ENCODE data around the gene VEGFA.
"Not testable (repeated sequence)": the region's sequence is repeated elsewhere in the genome, so short reads cannot be mapped to it uniquely, and the experiment has no call there.

Gene VEGFA

DNA sequence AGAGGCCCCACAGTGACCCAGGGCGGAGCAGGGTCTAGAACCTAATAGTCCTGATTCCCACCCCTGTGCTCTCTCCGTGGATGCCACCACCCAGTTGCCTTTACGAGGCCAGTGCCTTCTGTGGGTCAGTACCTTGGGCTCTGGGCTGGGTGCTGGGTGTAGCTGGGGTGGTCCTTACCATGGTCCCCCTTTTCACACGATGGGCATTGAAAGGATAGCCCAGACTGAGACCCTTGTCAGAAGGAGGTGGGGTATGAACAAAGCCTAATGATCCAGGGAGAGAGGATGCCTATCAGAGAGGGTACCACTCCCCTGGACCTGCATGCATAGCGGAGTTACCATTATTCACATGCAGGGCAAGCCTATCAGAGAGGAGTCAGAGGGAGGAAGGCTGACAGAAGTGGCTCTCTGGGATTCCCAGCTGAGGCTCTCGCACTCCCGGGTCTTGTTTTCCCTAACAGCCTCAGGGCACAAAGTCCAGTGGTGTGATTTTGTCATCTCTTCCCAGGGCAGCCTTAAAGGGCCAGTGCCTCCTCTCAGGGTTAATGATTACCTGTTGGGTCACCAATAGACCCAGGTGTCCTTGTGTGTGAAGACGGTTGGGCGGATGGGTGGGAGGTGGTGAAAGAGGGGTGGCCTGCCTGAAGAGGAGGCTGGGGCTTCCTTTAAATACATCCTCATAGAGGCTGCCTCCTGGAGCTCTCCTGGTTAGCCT is 36.2 kb downstream of the VEGFA start:
- DNase-seq, result no peak

DNA sequence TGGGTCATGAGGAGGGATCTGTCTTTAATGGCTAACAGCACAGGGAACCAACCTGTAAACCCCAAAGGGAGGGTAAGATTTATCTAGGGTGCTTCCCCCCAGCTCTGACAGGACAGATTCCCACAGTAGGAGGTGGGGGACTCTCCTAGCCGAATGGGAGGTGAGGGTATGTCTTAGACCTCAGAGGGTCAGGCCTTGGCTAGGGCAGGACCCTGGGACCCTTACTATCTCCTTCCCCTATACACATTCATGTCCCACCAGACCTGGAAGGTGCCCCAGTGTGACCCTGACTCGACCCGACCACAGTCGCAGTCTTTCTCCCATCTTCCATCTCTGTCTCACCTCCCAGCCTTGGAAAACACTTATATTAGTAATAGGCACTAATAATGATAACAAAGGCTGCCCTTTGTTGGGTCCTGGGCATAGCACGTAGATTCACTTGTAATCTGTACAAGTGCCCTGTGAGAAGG is 36.8 kb downstream of the VEGFA start:
- DNase-seq, result no peak

DNA sequence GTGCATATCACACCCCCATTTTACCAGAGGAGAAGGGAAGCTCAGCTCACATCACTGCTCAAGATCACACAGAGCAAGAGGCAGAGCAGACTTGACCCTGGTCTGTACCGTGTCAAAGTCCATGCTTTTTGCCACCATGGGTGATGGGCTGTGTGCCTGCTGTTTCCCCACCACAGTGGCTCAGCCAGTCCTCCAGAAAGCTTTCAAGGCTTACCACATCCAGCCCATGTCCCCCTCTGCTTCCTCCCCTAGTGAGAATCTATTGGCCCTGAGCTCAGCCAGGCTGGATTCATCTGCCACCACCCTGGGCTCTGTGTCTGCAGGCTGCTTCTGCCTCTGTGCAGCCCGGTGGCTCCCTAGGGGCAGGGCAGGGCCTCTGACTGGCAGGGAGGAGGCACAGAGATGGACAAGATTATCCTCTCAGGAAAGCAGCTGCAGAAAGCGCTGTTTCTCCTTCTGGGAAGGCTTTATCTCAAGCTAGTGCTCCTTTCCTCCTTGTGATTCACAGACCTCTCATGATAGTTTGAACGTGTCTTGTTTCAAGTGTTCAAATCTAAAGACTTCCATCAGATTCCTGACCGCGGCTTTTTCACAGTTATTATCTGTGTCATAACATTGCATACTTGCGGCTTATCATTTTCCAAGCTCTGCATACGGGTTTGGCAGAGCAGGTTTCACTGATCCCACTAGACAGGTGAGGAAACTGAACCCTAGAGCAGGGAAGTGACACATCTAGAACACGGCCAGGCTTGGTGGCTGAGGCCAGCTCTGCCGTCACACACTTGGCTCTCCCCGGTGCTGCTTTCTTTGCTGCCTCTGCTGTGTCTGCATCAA is 37.4 kb downstream of the VEGFA start:
- DNase-seq, result no peak

DNA sequence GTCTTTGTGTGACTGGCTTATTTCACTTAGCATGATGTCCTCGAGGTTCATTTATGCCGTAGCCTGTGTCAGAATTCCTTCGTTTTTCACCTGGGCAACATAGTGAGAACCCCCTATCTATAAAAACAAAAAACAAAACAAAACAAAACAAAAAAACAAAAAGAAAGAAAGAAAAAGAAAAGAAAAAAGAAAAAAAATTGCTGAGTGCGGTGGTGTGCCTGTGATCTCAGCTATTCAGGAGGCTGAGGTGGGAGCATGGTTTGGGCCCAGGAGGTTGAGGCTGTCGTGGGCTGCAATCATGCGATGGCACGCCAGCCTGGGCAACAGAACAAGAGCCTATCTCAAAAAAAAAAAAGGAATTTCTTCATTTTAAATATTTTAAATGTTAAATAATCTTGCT is 38.4 kb downstream of the VEGFA start:
- DNase-seq, result no peak

DNA sequence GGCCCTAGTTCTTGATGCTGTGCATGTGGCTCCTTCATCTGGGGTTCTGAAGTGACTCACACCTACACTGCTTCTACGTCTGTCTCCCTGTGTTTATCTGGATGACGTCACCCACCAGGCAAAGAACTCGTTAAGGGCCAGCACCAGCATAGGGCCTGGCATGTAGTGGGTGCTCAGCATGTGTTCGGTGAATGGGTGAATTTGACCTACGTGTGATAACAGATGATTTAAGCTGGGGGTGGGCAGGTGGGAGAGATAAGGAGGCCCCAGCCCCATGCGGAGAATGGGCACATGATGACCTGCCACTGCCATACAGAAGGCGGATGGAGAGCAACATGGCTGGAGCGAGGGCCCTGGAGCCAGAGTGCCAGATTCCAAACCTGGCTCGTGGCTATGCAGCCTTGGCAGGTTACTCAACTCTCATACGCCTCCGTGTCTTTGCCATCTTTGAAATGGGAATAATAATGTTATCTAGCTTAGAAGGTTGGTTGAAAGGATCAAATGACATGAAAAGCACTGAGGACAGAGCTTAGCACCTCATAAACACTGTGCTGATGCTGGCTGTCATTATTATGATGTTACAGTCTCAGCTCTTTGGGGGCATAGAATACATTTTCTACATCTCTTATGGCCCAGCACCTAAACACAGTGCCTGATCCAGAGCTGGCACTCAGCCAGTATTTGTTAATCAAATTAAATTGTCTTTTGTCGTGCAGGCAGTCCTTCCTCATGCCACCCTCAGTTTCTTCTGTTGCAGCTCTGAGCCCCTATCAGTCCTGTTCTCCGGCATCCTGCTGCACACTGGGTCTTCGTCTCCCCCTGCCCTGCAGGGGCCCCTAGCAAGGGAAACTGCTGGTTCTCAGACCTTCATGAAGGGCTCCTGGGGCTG is 39.6 kb downstream of the VEGFA start:
- DNase-seq, result no peak

DNA sequence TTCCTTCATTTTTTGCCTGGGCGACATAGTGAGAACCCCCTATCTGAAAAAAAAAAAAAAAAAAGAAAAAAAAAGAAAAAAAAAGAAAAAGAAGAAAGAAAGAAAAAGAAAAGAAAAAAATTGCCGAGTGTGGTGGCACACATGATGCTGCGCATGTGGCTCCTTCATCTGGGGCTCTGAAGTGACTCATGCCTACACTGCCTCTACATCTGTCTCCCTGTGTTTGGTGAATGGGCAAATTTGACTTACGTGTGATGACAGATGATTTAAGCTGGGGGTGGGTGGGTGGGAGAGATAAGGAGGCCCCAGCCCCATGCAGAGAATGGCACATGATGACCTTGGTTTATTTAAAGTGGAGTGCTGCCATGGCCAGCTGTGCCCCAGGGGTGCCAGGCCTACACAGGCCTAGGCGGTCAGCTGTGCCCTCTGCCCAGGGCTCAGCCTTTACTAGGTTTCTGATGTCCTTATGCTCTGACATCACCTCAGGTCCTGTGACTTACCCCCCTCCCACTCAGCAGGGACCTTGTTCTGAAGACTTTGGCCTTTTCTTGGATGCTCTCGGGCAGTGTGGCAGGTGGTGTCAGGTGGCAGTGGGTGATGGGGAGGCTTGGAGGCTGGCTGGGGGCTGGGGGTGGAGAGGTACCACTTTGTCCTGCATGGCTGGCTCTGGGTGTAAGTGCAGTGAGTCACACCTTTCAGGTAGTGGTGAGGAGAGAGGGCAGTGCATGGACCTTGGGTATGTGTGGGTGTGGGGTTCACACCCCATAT is 41.1 kb downstream of the VEGFA start:
- DNase-seq, result no peak

DNA sequence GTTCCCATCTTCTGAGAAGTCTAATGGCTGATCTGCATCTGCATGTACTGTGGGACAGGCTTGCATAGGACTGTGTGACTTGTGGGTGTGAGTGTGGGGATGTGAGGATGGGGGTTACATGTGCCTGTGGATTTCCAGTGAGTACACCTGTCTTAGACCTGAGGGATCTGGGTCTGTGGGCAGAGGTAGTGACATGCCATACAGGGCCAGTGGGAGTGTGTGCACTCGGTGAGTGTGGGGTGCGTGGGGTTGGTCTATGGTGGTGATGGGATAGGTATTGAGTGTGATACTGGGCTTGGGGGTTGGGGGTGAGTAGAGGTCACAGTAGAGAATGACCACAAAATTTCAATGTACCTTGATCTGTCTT is 41.7 kb downstream of the VEGFA start:
- DNase-seq, result no peak

DNA sequence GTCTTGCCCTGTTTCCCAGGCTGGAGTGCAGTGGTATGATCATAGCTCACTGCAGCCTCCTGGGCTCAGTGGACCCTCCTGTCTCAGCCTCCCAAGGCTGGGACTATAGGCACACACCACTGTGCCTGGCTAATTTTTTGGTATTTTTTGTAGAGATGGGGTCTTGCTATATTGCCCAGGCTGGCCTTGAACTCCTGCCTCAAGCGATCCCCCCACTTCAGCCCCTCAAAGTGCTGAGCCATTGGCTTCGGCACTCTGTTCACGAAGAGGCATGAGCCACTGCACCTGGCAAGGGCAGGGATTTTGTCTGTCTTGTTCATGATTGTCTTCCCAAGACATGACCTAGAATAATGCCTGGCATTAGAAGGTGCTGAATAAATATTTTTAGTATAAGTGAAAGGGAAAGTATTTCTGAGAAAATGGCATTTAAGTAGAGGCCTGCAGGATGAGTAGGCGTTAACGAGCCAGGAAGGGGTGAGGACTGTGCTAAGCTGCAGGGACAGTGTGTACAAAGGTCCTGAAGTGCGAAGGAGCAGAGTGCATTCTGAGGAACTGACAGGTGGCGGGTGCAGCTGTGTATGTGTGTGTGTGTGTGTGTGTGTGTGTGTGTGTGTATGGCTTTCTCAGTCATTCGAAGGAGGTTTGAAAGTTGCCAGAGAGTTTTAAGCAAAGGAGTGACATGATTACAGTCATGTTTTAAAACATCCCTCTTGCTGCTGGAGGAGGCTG is 43.0 kb downstream of the VEGFA start:
- no peak for DNase-seq

DNA sequence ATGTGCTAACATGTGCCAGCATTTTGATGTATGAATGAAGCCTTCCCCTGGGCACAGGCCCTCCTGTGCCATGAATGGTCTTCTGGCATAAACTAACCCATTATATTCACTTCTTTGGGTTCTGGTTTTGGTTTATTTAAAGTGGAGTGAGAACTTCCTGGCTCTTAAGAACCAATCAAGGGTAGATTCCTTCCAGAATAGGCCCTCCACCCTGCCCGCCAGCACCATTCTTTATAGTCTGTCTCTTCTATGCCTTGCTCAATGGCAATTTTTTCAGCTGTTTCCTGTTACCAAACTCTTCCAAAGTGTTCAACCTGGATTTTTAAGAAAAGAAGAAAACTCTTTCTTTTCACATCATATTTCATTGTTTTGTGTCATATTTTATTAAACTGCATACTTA is 44.1 kb downstream of the VEGFA start:
- DNase-seq, result no peak

DNA sequence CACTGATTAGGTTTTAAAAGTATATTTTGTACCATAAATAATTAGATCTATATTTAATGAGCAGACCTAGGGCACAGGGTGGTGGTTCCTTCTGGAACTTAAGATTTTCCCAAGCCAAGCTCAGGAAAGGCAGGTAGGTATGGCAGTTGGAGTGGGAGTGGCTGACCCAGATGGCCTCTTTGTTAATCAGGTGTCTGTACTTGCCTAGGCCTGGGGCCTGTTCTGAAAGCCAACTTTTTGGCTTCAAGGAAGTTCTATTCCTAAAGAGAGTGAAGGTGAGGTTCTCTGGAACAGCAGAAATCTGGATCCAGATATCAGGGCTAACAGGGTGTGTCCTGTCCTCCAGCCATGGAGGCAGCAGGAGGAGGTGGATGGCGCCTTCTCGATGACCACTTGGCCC is 44.9 kb downstream of the VEGFA start:
- DNase-seq, result no peak

DNA sequence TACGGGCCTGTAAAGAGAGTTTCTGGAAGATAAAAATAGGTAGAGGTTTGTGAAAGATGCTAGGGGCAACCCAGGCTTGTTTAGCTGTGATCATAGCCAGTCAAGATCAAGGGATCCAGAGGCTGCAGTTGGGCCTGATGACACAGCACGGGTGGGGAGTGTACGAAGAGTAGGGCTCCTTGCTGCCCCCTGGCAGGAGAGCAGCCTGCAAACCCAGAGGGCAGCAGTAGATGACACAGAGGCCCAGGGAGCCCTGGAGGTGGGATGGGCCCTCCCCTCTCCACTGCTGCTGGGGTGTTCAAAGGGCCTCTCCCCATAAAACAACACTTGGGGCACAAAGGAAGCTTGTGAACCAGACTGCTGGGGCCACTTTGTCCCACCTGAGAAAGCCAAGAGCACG is 47.2 kb downstream of the VEGFA start:
- DNase-seq, result no peak

DNA sequence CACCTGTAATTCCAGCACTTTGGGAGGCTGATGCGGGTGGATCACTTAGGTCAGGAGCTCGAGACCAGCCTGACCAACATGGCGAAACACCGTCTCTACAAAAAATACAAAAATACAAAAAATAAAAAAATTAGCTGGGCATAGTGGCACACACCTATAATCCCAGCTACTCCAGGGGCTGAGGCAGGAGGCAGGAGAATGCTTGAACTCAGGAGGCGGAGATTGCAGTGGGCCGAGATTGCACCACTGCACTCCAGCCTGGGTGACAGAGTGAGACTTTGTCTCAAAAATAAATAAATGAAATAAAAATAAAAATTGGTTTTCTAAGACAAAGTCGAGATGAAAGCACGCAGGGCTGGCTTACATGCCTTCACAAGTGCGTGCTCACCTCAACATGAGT is 49.0 kb downstream of the VEGFA start:
- DNase-seq, result not testable (repeated sequence)

DNA sequence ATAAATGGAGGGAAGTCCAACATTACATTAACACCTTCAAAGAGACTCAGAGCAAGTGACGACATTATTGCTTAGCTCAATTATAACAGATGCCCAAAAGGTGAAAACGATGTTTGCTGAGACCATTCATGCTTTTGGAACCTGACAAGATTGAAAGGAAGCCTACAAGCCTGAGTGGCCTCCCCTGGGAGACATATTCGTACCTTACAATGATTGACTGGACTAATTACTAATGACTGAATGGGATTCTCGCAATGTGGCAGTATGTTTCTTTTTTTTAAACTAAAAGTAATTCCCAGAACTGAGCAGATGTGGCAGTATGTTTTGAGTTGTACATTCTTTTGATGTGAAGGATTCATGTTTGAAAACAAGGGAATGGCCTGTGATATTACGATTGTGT is 49.9 kb downstream of the VEGFA start:
- DNase-seq, result no peak

DNA sequence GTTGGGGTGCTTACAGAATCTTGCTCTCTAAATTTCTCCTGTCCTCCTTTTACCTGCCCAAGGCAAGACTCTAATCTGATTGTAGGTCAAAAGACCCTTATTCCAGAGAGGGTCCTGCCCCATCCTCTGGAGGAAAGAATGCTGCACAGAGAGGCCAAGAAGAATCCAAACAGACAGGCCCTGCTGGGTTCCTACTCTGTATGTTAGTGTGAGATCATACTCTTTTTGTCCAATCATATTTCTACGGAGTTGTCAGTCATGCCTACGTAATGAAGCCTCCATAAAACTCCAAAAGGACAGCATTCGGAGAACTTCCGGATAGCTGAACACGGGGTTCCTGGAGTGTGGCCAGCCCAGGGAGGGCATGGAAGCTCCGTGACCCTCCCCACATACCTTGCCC is 50.5 kb downstream of the VEGFA start:
- no peak for DNase-seq

DNA sequence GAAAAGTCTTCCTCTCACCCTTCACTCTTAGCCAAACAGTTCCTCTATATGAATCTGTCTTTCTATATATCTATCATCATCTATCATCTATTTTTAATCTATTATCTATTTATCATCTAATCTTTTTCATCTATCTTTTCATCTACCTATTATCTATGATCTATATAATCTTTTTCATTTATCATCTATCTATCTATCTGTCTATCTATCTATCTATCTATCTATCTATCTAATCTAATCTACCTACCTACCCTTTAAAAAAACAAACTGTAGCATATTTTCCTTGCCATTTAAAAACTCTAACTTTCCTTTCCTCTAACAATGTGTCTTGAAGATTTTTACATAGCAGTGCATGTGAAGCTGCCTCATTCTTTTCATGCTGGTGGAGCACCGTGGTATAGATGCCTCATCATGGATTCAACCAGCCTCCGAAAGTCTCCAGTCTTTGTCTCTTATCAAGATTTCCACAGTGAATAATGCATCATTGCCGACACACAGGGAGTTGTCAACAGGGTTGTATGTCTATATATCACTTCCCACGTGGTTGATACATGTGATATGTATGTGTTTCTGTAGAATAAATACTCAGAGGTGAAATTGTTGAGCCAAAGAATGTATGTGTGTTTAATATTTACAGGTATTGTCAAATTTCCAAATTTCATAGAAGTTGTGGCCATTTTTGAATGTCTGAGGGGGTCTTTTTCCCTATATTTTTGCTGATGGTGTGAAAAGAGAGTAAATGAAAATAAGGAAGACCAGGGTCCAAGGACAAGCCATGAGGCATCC is 51.3 kb downstream of the VEGFA start:
- no peak for DNase-seq

DNA sequence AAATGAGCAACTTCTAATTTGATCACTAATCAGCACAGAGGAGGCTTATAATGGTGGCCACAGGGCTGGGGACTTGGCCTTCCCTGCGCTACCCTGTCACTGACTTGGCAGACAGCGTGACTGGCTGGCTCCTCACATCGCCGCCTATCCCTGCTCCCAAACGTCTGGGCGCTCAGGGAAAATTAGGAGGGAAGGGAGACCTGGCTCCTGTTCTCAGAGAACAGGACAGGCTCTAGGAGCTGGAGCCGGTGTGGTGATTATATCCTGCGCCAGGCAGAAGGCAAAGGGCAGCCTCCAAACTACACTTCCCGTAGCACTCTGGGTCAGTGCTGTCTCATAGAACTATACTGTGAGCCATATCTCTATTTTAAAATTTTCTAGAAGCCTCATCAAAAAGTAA is 53.4 kb downstream of the VEGFA start:
- DNase-seq, result no peak

DNA sequence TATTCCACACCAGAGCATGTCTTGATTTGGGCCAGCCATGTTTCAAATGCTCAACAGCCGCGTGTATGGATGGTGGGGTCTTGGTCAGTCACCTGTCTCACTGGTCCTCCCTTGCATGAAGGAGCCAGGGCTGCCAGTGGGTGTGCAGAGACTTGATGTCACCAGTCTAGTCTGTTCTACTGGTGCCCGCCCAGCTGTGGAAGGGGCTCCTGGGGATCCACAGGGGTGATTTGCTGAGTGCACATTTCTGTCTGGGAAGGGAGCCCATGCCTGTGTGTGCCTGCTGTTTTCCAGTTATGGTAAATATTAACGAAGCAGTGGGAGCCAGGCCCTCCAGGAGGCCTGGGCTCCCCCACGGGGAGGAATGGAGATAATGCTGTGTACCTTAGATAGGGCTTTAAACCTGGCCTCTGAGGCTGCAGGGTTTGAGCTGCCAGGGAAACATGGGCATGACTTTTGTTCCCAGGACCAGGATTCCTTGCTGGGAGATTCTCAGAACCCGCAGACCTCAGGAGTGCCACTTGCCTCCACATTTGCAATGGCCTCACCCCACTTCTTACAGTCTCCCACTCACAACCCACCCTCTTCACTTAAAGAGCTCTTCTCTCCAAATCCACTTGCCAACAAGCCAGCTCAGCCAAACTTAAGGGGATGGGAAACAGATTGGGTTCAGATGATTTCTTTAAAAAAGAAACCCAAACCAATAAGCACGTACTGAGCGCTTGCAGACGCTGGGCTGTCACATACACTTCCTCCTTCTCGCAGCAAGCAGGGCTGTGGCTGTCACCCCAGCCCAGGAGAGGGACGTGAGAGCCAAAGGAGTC is 54.1 kb downstream of the VEGFA start:
- DNase-seq, result no peak

DNA sequence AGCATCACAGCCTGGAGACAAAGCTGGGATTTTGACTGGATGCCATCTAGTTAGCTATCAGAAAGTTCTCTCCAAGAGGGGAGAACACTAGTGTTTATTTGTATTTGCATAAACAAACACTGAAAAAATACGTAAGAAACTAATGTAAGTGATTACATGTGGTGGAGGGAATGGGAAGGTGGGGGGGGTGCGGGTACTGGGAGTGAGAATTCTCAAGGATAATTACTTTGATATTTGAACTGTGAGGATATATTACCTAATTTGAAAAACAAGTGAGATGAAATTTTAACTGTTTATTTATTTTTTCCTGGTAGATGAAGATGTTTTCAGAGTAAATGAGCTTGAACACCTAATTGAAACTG is 54.7 kb downstream of the VEGFA start:
- DNase-seq, result no peak

DNA sequence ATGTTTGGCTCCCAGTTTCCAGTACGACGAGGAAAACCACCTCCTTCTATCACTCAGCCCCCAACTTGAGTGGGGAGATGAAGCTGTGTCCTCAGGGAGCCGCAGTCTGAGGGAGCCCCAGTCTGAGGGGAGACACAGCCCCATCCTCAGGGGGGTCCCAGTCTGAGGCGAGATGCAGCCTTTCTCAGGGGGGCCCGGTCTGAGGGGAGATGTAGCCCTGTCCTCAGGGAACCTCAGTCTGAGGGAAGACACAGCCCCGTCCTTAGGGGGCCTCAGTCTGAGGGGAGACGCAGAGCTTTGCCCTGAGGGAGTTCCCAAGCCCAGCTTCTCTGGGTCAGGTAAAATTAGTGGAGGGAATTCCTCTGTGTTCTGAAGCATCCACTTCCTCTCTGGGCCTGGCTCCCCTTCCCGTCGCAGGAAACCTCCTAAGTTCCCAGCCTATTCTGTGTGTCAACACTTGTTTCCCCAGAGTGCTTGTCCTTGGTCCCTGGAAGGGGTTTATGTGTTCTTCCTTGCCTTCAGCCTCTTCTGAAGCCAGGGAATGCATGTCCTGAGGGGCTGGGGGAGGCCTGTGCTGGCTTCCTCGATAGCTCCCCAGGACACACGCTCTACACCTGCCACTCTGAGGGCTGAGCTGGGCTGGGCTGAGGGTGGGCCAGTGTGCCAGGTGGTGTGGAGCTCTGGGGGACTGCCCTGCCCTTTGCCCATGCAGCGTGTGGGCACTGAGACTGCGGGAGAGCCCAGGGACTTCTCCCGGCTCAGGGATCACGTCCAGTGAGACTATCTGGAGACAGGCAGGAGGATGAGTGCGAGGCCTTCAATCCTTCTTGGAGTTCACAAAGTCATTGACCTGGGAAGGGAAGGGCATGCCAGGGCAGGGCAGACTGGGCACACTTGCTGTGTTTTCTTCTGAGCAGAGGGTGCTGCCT is 55.4 kb downstream of the VEGFA start:
- no peak for DNase-seq

Measured in right forelimb (tissue), 1 donor.